NCI-H345 treated with DMSO at 0.1 percent for 48 hours (cell line): ENCODE measurements around the gene UFD1.
"Not testable (repeated sequence)": the region's sequence is repeated elsewhere in the genome, so short reads cannot be mapped to it uniquely, and the experiment has no call there.

Source experiments
- DNase-seq: peaks from one replicate; lab custom pipeline; 2025; ENCODE audit not compliant: unreplicated experiment; lab: John Stamatoyannopoulos, UW

The UFD1 gene

GRCh38 chr22:19450363-19451175 lies 28.4 kb downstream of the UFD1 start:
- no peak for DNase-seq

GRCh38 chr22:19449422-19449767 lies 29.6 kb downstream of the UFD1 start:
- DNase-seq = no peak

GRCh38 chr22:19448739-19449421 lies 30.1 kb downstream of the UFD1 start:
- DNase-seq = no peak

- peak; percentile 73 for DNase-seq
Observed at GRCh38 chr22:19448076-19448607, 30.9 kb downstream of the UFD1 start.

GRCh38 chr22:19447330-19448075 lies 31.5 kb downstream of the UFD1 start, which contains the start of gene C22orf39:
C22orf39 (minus strand) TSS chr22:19447711; CDS start chr22:19447688, 23 bp downstream.
- peak; percentile 77 for DNase-seq

- no peak for DNase-seq
Observed at GRCh38 chr22:19446603-19447329, 32.2 kb downstream of the UFD1 start.

- not testable (repeated sequence) for DNase-seq
Observed at GRCh38 chr22:19445279-19445982, 33.6 kb downstream of the UFD1 start.

- DNase-seq = no peak
Observed at GRCh38 chr22:19443544-19444211, 35.3 kb downstream of the UFD1 start.

GRCh38 chr22:19442166-19442565 lies 36.8 kb downstream of the UFD1 start:
- no peak for DNase-seq

GRCh38 chr22:19440411-19441195 lies 38.4 kb downstream of the UFD1 start:
- no peak for DNase-seq

GRCh38 chr22:19438298-19438697 lies 40.7 kb downstream of the UFD1 start:
- no peak for DNase-seq

GRCh38 chr22:19436444-19437161 lies 42.4 kb downstream of the UFD1 start:
- DNase-seq = not testable (repeated sequence)

GRCh38 chr22:19434829-19435580 lies 44.0 kb downstream of the UFD1 start:
- no peak for DNase-seq

- no peak for DNase-seq
Observed at GRCh38 chr22:19434401-19434800, 44.6 kb downstream of the UFD1 start.

- peak; percentile 42 for DNase-seq
Observed at GRCh38 chr22:19432133-19432851, 46.7 kb downstream of the UFD1 start, which contains the start of gene MRPL40. MRPL40 (plus strand) TSS chr22:19432545; CDS start chr22:19432555, 10 bp downstream.

- peak; percentile 20 for DNase-seq
Observed at GRCh38 chr22:19431649-19432132, 47.3 kb downstream of the UFD1 start, which contains the start of gene HIRA. HIRA (minus strand) TSS chr22:19431733; CDS start chr22:19431476, 257 bp downstream.
